ENCODE data around the gene TLN1. TPM values are rescaled to one million over a fixed set of nuclear protein-coding genes. Genes with fewer than 3 reads are reported as not detected.
A peak's percentile ranks its signal among the peaks of the same experiment; 100 is the strongest.

The TLN1 gene, protein sequence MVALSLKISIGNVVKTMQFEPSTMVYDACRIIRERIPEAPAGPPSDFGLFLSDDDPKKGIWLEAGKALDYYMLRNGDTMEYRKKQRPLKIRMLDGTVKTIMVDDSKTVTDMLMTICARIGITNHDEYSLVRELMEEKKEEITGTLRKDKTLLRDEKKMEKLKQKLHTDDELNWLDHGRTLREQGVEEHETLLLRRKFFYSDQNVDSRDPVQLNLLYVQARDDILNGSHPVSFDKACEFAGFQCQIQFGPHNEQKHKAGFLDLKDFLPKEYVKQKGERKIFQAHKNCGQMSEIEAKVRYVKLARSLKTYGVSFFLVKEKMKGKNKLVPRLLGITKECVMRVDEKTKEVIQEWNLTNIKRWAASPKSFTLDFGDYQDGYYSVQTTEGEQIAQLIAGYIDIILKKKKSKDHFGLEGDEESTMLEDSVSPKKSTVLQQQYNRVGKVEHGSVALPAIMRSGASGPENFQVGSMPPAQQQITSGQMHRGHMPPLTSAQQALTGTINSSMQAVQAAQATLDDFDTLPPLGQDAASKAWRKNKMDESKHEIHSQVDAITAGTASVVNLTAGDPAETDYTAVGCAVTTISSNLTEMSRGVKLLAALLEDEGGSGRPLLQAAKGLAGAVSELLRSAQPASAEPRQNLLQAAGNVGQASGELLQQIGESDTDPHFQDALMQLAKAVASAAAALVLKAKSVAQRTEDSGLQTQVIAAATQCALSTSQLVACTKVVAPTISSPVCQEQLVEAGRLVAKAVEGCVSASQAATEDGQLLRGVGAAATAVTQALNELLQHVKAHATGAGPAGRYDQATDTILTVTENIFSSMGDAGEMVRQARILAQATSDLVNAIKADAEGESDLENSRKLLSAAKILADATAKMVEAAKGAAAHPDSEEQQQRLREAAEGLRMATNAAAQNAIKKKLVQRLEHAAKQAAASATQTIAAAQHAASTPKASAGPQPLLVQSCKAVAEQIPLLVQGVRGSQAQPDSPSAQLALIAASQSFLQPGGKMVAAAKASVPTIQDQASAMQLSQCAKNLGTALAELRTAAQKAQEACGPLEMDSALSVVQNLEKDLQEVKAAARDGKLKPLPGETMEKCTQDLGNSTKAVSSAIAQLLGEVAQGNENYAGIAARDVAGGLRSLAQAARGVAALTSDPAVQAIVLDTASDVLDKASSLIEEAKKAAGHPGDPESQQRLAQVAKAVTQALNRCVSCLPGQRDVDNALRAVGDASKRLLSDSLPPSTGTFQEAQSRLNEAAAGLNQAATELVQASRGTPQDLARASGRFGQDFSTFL (N-terminal part only)
- total RNA-seq, result 100 to 1,000 TPM; 101 to 176 (median 155) TPM

DNA sequence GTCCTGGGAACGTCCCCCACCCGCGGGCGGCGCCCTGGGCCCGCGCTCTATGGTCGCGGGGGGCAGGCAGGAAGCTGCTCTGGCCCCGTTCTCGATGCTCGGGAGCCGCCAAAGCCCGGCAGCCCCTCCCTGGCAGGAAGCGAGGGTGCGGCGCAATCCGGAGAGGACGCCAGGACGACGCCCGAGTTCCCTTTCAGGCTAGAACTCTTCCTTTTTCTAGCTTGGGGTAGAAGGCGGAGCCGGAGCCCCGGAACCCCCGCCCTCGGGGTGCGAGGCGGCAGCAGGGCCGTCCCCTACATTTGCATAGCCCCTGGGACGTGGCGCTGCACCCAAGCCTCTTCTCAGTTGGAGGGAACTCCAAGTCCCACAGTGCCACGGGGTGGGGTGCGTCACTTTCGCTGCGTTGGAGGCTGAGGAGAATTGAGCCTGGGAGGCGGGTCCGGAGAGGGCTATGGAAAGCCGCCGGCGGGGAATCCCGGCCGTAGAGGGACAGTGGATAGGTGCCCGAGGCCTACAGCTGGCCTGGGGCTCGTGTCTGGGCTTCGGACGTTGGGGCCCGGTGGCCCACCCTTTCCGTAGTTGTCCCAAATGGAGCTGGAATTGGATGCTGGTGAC is at the start of gene TLN1, which contains the start of gene CREB3:
Gene TLN1, minus strand, starts transcription at position 11 of the 615 bp plus-strand sequence. CDS start 6,501 bp downstream, outside the sequence.
Gene CREB3, plus strand, starts transcription at position 482 of the 615 bp plus-strand sequence. Its CDS starts 107 bp downstream, at position 589.
- TF ChIP-seq POLR2A (IDR thresholded peaks at IDR 0.05), result no peak
- TF ChIP-seq, protein P1, sequence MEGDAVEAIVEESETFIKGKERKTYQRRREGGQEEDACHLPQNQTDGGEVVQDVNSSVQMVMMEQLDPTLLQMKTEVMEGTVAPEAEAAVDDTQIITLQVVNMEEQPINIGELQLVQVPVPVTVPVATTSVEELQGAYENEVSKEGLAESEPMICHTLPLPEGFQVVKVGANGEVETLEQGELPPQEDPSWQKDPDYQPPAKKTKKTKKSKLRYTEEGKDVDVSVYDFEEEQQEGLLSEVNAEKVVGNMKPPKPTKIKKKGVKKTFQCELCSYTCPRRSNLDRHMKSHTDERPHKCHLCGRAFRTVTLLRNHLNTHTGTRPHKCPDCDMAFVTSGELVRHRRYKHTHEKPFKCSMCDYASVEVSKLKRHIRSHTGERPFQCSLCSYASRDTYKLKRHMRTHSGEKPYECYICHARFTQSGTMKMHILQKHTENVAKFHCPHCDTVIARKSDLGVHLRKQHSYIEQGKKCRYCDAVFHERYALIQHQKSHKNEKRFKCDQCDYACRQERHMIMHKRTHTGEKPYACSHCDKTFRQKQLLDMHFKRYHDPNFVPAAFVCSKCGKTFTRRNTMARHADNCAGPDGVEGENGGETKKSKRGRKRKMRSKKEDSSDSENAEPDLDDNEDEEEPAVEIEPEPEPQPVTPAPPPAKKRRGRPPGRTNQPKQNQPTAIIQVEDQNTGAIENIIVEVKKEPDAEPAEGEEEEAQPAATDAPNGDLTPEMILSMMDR (IDR thresholded peaks at IDR 0.05), result no peak
- WGBS, 2 donors, result 0% methylated on average over 14 to 48 of the region's 49 CpGs
- DNase-seq (ENCODE audit: low spot score in 2 of 2), result peak; percentile 98 to 100
- H3K4me3 ChIP-seq (ENCODE audit: low read depth, poor library complexity, severe bottlenecking), result peak within 1 kb of the TSS; percentile 60
- intact Hi-C loops (cut with DNase I; ENCODE audit: low total_unique reads), result no loop called here

DNA sequence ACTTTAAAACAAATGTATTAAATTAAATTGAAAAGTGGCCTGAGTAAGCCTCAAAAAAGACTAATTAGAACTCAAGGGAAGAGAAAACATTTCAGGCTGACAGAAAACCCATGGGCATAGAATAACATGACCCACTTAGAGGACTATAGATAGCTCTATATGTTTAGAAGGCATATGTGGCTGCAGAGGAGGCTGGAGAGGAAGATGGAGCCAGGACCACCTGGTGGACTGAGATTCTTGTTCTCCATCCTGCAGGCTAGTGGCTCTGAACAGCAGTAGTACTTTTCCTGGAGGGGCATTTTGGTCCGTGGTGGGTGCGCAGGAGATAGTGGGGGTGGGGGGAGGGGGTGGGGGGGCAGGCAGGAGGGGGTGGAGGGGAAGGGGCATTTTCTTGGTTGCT is 49.1 kb upstream of the TLN1 start:
- intact Hi-C loops (cut with DNase I; ENCODE audit: low total_unique reads), result no loop called here
- 67 to 85% methylated on average over 2 of the region's 2 CpGs for WGBS, 2 donors
- H3K4me3 ChIP-seq (ENCODE audit: low read depth, poor library complexity, severe bottlenecking), result no peak overlapping the region
- no peak for DNase-seq (ENCODE audit: low spot score in 2 of 2)
- no peak for TF ChIP-seq POLR2A (IDR thresholded peaks at IDR 0.05)
- TF ChIP-seq, protein P1 (IDR thresholded peaks at IDR 0.05), result no peak

DNA sequence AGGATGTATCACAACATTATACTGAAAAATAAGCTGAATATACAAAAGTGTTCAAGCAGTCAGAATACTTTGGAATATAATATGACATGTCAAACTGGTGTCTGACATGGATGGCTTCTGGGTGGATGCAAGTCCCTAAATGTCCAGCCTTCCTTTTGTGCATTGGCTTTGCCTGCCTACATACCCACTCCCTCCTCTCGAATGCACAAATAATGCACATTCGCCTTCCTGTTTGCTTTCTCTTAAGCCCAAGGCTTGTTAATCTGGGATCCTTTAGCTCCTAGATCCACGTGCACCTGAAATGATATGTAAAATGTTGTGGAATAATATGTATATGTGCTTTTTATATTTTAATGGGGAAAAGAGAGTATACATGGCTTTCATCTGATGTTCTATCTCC is 46.5 kb upstream of the TLN1 start:
- TF ChIP-seq POLR2A (IDR thresholded peaks at IDR 0.05), result no peak
- TF ChIP-seq, protein P1 (IDR thresholded peaks at IDR 0.05), result no peak
- intact Hi-C loops (cut with DNase I; ENCODE audit: low total_unique reads), result no loop called here
- no peak overlapping the region for H3K4me3 ChIP-seq (ENCODE audit: low read depth, poor library complexity, severe bottlenecking)
- 90 to 94% methylated on average over 3 of the region's 3 CpGs for WGBS, 2 donors
- no peak for DNase-seq (ENCODE audit: low spot score in 2 of 2)

DNA sequence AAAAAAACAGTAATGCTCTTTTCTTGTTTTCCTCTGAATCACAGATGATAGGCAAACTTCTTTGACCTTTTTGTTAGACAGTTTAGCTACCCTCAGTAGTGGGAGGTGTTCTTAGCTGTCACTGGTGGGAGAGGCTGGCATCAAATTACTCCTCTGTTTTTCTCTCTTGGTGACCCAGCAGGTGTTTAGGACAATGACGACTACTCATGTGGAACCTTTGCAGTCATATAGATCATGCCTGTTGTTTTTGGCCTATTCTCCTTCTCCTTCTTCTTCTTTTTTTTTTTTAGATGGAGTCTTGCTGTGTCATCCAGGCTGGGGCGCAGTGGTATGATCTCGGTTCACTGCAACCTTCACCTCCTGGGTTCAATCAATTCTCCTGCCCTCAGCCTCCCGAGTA is 44.0 kb upstream of the TLN1 start:
- DNase-seq (ENCODE audit: low spot score in 2 of 2), result no peak
- H3K4me3 ChIP-seq (ENCODE audit: low read depth, poor library complexity, severe bottlenecking), result no peak overlapping the region
- 87 to 93% methylated on average over 4 of the region's 4 CpGs for WGBS, 2 donors
- no peak for TF ChIP-seq POLR2A (IDR thresholded peaks at IDR 0.05)
- TF ChIP-seq, protein P1 (IDR thresholded peaks at IDR 0.05), result no peak
- intact Hi-C loops (cut with DNase I; ENCODE audit: low total_unique reads), result no loop called here
